K562 (cell line): ENCODE data around the gene MAPKAPK2. TPM values are rescaled to one million over a fixed set of nuclear protein-coding genes. Genes with fewer than 3 reads are reported as not detected.

Experiments
- ASH1L ChIP-seq: fragments of 450-650 bp; IDR thresholded peaks from 2 replicates; pipeline ENCODE4 v1.6.1; 2018; ENCODE audit warnings: borderline replicate concordance, mild to moderate bottlenecking, low read depth; ENCODE audit not compliant: partially characterized antibody
- CCNT2 ChIP-seq: IDR thresholded peaks from 2 replicates; pipeline ENCODE4 v1.6.1; 2011; ENCODE audit warnings: borderline replicate concordance, low read depth, mild to moderate bottlenecking, moderate library complexity, mixed read lengths, low read length; ENCODE audit not compliant: insufficient read length; ENCODE audit errors: extremely low read depth
- EGR1 ChIP-seq: fragments of 450-650 bp; conservative IDR thresholded peaks from 2 replicates; pipeline ENCODE4 v1.6.1; 2017; ENCODE audit warnings: mild to moderate bottlenecking
- PHF21A ChIP-seq: fragments of 450-650 bp; IDR thresholded peaks from 2 replicates; pipeline ENCODE4 v1.6.1; 2017; ENCODE audit warnings: low read depth, borderline replicate concordance
- THRAP3 ChIP-seq: fragments of 450-650 bp; IDR thresholded peaks from 2 replicates; pipeline ENCODE4 v1.6.1; 2016; ENCODE audit warnings: mild to moderate bottlenecking, inconsistent platforms, borderline replicate concordance
- ZNF124 ChIP-seq: sonication (generic); formaldehyde crosslinking; IDR thresholded peaks from 2 replicates; pipeline ENCODE4 v1.8.1; 2022; ENCODE audit warnings: missing genetic modification reagents
- ZNF165 ChIP-seq: fragments of 250-450 bp; sonication (Bioruptor Pico); IDR thresholded peaks from 2 replicates; pipeline ENCODE4 v1.4.0; 2020; ENCODE audit warnings: borderline replicate concordance
- ZNF217 ChIP-seq: sonication (generic); formaldehyde crosslinking; IDR thresholded peaks from 2 replicates; pipeline ENCODE4 v1.8.0; 2022; ENCODE audit warnings: mild to moderate bottlenecking, missing genetic modification reagents
- ZNF780A ChIP-seq: fragments of 250-450 bp; sonication (Bioruptor Pico); IDR thresholded peaks from 2 replicates; pipeline ENCODE4 v1.5.0; 2021; ENCODE audit warnings: mild to moderate bottlenecking
- polyA plus RNA-seq, 8 experiments: library from polyadenylated mRNA; depleted of rRNA in 4 of 8; stranded (reverse) in 5 of 8; unstranded in 3 of 8; fragments of >200 nt; fragmentation: Nextera tagmentation in 2 of 8; fragmentation: Illumina TruSeq in 1 of 8; extraction: Ambion mirVana in 2 of 8; extraction: Trizol in 1 of 8; gene quantifications; 2 replicates each; pipeline versions ENCODE4 v1.2.1 to v1.2.3, GENCODE V29; 2011 to 2014; ENCODE audit warnings: inconsistent platforms in 1 of 8, missing spikeins in 1 of 8
- total RNA-seq, 7 experiments: library from RNA; depleted of rRNA in 6 of 7; stranded (reverse); fragments of >200 nt in 6 of 7; fragmentation: Illumina TruSeq in 2 of 7; extraction: Trizol in 2 of 7; gene quantifications; 2 replicates each; pipeline versions ENCODE4 v1.2.1 to v1.2.3, GENCODE V29; 2011 to 2021; ENCODE audit warnings: low replicate concordance in 1 of 7
- TF ChIP-seq, protein P1 (sequence below): IDR thresholded peaks from 2 replicates; pipeline ENCODE4 v1.6.1; 2016; ENCODE audit warnings: missing genetic modification characterization, missing compliant biosample characterization
- TF ChIP-seq, protein P2 (sequence below): fragments of 250-450 bp; sonication (Bioruptor Pico); IDR thresholded peaks from 2 replicates; pipeline ENCODE4 v1.9.0; 2021; ENCODE audit warnings: mild to moderate bottlenecking
- TF ChIP-seq, protein P3 (sequence below): fragments of 450-650 bp; IDR thresholded peaks from 2 replicates; pipeline ENCODE4 v1.7.1; 2018; ENCODE audit warnings: mild to moderate bottlenecking, low read depth; ENCODE audit not compliant: partially characterized antibody
- TF ChIP-seq, protein P4 (sequence below): sonication (generic); formaldehyde crosslinking; IDR thresholded peaks from 2 replicates; pipeline ENCODE4 v1.9.0; 2022; ENCODE audit warnings: mild to moderate bottlenecking, missing genetic modification reagents
- TF ChIP-seq, protein P5 (sequence below), 2 experiments: fragments of 450-650 bp in 1 of 2; sonication (generic) in 1 of 2; formaldehyde crosslinking in 1 of 2; IDR thresholded peaks; 2 replicates each; pipeline versions ENCODE4 v1.7.1 to v1.9.0; 2016 to 2022; ENCODE audit warnings: inconsistent platforms in 1 of 2, mild to moderate bottlenecking in 1 of 2, missing genetic modification reagents in 1 of 2

MAPKAPK2 gene
- total and polyA plus RNA-seq, 9 of the 15 experiments (the other 6 are each of a cell fraction or from before 2014, with no cell fraction given) = 0.63 to 94.2 (median 52.1) TPM

DNA sequence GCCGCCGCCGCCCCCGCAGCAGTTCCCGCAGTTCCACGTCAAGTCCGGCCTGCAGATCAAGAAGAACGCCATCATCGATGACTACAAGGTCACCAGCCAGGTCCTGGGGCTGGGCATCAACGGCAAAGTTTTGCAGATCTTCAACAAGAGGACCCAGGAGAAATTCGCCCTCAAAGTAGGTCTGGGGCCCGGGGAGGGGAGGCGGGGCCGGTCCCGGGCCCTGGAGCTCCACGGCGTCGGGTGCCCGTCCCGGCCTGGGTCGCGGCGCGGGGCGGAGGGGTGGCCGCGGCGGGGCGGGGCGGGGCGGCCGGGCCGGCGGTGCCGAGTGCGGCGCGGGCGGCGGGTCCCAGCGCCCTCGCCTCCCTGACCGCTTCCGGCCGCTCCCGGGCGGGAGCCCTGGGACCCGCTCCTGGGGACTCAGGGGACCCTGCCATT lies 646 bp downstream of the MAPKAPK2 start (continued):
- TF ChIP-seq, protein P1, sequence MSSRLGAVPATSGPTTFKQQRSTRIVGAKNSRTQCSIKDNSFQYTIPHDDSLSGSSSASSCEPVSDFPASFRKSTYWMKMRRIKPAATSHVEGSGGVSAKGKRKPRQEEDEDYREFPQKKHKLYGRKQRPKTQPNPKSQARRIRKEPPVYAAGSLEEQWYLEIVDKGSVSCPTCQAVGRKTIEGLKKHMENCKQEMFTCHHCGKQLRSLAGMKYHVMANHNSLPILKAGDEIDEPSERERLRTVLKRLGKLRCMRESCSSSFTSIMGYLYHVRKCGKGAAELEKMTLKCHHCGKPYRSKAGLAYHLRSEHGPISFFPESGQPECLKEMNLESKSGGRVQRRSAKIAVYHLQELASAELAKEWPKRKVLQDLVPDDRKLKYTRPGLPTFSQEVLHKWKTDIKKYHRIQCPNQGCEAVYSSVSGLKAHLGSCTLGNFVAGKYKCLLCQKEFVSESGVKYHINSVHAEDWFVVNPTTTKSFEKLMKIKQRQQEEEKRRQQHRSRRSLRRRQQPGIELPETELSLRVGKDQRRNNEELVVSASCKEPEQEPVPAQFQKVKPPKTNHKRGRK (tag) = no peak
- TF ChIP-seq PHF21A (no peak), ZNF124 (no peak), THRAP3 (no peak), ASH1L (no peak), ZNF780A (CRISPR knock-in tag) (no peak), EGR1 (peak; percentile 80), CCNT2 (peak; percentile 10), ZNF217 (CRISPR knock-in tag) (no peak), ZNF165 (CRISPR knock-in tag) (no peak)
- TF ChIP-seq, protein P2, sequence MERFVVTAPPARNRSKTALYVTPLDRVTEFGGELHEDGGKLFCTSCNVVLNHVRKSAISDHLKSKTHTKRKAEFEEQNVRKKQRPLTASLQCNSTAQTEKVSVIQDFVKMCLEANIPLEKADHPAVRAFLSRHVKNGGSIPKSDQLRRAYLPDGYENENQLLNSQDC (CRISPR knock-in tag) = no peak
- TF ChIP-seq, protein P3, sequence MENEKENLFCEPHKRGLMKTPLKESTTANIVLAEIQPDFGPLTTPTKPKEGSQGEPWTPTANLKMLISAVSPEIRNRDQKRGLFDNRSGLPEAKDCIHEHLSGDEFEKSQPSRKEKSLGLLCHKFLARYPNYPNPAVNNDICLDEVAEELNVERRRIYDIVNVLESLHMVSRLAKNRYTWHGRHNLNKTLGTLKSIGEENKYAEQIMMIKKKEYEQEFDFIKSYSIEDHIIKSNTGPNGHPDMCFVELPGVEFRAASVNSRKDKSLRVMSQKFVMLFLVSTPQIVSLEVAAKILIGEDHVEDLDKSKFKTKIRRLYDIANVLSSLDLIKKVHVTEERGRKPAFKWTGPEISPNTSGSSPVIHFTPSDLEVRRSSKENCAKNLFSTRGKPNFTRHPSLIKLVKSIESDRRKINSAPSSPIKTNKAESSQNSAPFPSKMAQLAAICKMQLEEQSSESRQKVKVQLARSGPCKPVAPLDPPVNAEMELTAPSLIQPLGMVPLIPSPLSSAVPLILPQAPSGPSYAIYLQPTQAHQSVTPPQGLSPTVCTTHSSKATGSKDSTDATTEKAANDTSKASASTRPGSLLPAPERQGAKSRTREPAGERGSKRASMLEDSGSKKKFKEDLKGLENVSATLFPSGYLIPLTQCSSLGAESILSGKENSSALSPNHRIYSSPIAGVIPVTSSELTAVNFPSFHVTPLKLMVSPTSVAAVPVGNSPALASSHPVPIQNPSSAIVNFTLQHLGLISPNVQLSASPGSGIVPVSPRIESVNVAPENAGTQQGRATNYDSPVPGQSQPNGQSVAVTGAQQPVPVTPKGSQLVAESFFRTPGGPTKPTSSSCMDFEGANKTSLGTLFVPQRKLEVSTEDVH = no peak
- TF ChIP-seq, protein P4, sequence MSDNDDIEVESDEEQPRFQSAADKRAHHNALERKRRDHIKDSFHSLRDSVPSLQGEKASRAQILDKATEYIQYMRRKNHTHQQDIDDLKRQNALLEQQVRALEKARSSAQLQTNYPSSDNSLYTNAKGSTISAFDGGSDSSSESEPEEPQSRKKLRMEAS (CRISPR knock-in tag) = no peak
- TF ChIP-seq, protein P5, sequence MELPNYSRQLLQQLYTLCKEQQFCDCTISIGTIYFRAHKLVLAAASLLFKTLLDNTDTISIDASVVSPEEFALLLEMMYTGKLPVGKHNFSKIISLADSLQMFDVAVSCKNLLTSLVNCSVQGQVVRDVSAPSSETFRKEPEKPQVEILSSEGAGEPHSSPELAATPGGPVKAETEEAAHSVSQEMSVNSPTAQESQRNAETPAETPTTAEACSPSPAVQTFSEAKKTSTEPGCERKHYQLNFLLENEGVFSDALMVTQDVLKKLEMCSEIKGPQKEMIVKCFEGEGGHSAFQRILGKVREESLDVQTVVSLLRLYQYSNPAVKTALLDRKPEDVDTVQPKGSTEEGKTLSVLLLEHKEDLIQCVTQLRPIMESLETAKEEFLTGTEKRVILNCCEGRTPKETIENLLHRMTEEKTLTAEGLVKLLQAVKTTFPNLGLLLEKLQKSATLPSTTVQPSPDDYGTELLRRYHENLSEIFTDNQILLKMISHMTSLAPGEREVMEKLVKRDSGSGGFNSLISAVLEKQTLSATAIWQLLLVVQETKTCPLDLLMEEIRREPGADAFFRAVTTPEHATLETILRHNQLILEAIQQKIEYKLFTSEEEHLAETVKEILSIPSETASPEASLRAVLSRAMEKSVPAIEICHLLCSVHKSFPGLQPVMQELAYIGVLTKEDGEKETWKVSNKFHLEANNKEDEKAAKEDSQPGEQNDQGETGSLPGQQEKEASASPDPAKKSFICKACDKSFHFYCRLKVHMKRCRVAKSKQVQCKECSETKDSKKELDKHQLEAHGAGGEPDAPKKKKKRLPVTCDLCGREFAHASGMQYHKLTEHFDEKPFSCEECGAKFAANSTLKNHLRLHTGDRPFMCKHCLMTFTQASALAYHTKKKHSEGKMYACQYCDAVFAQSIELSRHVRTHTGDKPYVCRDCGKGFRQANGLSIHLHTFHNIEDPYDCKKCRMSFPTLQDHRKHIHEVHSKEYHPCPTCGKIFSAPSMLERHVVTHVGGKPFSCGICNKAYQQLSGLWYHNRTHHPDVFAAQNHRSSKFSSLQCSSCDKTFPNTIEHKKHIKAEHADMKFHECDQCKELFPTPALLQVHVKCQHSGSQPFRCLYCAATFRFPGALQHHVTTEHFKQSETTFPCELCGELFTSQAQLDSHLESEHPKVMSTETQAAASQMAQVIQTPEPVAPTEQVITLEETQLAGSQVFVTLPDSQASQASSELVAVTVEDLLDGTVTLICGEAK (IDR thresholded peaks at IDR 0.05) = no peak
- TF ChIP-seq, protein P5 (CRISPR knock-in tag; IDR thresholded peaks at IDR 0.05) = no peak
